Fibroblast of mammary gland (primary cell): Measurements from ENCODE around the gene PIGO.

Experiments
- DNase-seq: peaks from one replicate; pipeline ENCODE4 v3.0.0-alpha.2; 2010; ENCODE audit warnings: low read depth
- H3K4me3 ChIP-seq: 2 replicates; pipeline ENCODE4 v1.5.1; 2011; ENCODE audit warnings: low read depth, mild to moderate bottlenecking, low read length, moderate library complexity; ENCODE audit not compliant: control insufficient read depth
- TF ChIP-seq, protein P1 (sequence below): conservative IDR thresholded peaks from 2 replicates; pipeline ENCODE4 v1.5.1; 2011; ENCODE audit warnings: low read depth, low read length, inconsistent platforms; ENCODE audit not compliant: control insufficient read depth, insufficient read depth

The PIGO gene

DNA sequence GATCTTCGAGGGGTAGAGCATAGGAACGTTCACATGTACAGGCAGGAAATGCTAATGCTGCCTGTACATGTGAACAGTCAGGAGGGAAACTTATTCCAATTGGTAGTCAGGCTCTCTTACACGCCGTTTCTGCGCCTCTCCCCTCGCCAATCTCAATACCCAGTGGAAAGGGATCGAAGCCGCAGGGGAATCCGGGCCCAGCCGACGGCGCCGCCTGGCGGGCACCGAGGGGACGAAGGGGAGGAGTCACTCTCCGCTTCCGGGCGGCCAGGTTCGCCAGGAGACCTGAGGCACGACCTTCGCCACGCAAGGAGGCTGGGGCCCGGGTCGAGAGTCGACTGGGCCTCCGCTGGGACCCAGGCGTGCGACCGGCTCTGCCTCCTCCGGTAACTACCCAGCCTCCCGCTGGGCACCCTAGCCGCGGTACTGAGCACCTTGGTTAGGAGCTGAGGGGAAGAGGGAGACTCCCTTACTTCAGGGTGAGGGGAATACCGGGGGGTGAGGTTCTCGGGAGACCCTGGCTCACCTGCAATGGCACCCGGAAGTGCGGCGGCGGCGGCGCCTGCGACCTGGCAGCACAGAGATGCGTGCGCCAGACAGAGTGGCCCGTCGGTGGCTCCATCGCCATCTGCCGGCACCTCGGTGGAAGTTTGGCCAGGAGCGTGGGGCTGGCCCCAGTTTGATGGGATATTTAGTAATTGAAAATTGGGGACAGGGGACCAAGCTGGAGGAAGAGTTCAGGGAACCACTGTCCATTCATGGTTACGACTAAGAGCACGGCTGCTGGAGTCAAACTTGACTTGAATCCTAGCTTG lies at the start of gene PIGO:
PIGO (minus strand) TSS at position 557 of the 815 bp plus-strand sequence. CDS start 1,026 bp downstream, outside the sequence.
- peak; percentile 74 for DNase-seq

DNA sequence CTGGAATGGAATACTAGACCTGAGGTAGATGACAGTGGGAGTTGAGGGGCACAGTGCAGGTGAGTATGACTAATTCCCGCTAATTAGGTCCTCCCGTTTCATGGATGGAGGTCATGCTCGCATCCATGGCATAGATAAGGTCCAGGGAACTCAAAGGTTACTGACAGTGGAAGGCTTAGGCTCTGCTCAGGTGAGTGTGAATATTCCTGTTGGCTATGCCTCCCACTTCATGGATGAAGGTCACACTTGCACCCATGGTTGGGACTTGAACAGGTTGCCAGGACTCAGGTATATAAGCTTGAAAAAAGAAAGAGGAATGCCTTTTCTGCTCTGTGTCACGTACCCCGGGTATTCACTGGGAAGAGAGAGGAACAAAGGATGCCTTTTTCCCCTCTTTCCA lies 45.6 kb upstream of the PIGO start:
- no peak for DNase-seq
- TF ChIP-seq, protein P1, sequence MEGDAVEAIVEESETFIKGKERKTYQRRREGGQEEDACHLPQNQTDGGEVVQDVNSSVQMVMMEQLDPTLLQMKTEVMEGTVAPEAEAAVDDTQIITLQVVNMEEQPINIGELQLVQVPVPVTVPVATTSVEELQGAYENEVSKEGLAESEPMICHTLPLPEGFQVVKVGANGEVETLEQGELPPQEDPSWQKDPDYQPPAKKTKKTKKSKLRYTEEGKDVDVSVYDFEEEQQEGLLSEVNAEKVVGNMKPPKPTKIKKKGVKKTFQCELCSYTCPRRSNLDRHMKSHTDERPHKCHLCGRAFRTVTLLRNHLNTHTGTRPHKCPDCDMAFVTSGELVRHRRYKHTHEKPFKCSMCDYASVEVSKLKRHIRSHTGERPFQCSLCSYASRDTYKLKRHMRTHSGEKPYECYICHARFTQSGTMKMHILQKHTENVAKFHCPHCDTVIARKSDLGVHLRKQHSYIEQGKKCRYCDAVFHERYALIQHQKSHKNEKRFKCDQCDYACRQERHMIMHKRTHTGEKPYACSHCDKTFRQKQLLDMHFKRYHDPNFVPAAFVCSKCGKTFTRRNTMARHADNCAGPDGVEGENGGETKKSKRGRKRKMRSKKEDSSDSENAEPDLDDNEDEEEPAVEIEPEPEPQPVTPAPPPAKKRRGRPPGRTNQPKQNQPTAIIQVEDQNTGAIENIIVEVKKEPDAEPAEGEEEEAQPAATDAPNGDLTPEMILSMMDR: no peak
- H3K4me3 ChIP-seq: no peak overlapping the region

More for the DNA sequence above, at the start of gene PIGO:
- peak within 1 kb of the TSS; percentile 99 for H3K4me3 ChIP-seq
- TF ChIP-seq, protein P1: peak; percentile 83

DNA sequence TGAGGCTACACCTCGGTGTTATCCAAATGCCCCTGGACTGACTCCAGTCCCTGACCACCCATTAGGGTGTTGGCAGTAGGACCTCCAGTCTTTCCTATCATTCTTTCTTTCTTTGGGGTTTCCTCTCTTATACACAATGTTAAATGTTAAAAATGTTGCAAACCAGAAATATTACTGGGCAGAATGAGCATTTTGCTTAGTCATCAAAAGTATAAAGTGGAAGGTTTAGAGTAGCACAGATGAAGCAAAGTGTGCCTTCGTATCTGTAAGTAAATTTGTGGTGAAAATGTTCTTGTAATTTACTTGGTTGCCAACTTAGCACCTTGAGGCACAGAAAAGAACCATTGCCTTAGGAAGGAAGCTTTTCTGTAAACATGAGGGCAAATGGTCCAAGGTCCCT lies 43.7 kb upstream of the PIGO start:
- DNase-seq: no peak
- TF ChIP-seq, protein P1: no peak

DNA sequence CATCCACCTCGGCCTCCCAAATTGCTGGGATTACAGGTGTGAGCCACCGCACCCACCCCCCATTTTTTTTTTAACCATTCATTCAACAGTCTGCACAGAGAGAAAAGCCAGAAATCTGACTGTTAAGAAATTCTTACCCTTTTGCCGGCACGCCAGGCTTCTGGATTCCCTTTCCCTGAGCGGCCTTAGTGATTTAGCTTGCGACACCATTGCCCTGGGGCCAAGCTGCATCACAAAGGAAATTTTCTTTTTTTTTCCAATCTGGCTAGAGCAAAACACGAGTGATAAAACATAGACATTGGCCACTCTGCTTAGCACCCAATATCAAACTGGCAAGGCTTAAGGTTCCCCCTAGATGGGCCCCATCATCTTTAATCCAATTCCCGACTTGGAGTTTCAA lies 40.5 kb upstream of the PIGO start:
- H3K4me3 ChIP-seq: no peak overlapping the region
- TF ChIP-seq, protein P1: no peak
- no peak for DNase-seq

More for the DNA sequence above, 43.7 kb upstream of the PIGO start:
- H3K4me3 ChIP-seq: no peak overlapping the region

DNA sequence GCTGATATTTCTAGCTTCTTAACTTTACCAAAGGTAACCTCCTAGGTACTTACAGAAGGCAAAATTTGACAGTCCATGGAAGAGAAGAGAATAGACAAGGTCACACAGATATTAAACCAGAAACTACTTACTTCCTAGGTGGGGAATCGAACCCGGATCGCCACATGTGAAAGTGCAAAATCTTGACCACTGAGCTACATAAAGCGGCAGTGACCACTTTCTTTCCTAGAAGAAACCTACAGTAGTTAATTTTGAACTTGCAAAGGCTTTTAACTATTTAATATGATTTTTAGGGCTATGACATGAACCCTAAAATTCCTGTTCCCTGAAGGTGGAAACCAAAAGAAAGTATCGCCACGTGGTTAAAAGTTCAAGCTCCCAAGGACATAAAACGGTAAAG lies 39.6 kb upstream of the PIGO start:
- no peak overlapping the region for H3K4me3 ChIP-seq
- no peak for DNase-seq
- TF ChIP-seq, protein P1: no peak

DNA sequence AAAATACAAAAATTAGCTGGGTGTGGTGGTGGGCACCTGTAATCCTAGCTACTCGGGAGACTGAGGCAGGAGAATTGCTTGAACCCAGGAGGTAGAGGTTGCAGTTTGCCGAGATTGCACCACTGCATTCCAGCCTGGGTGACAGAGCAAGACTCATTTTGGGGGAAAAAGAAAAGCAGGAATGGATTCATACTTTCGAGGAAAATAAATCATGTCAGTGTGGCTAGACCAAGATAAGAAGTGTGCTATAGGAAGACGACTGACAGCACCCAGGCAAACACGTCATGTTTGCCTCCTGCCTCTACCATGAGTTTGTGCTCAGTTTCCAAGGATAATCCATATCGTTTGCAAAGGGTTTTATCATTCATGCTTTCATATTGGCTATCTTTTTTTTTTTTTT lies 38.5 kb upstream of the PIGO start:
- no peak overlapping the region for H3K4me3 ChIP-seq
- TF ChIP-seq, protein P1: no peak
- DNase-seq: no peak
